SW480 (cell line): ENCODE data around the gene DDX20.
"Not testable (repeated sequence)": the region's sequence is repeated elsewhere in the genome, so short reads cannot be mapped to it uniquely, and the experiment has no call there.

ENCODE experiments used
- DNase-seq: peaks from one replicate; pipeline ENCODE4 v3.0.0-alpha.2; 2016; ENCODE audit warnings: low spot score

DDX20 gene

DNA sequence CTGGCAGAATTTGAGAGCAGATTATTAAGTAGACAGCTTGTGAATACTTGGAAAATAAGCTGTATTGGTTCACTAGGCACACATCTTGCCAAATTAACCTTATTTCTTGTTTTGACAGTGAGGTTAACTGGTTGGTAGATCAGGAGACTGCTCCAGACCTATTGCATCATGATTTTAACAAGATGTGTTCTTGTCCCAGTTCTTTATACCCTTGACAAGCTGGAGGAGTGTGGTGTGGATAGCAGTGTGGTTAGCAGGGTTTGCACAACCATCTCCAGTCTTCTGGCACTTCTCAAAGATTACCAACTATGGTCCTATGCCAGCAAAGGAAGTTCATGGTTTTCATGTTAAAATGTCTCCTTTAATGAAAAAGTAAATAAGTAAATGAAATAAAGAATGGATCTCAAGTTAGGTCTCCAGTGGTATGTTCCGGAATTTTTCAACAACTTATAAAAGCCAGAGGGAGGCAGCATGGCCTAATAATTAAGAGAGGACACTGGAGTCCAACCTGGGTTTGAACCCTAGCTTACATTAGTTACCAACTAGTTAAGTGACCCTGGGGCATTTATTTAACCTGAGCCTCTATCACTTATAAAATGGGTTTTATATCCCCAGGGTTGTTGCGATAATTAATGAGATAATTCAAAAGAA, 34.1 kb downstream of the DDX20 start:
- DNase-seq: no peak

DNA sequence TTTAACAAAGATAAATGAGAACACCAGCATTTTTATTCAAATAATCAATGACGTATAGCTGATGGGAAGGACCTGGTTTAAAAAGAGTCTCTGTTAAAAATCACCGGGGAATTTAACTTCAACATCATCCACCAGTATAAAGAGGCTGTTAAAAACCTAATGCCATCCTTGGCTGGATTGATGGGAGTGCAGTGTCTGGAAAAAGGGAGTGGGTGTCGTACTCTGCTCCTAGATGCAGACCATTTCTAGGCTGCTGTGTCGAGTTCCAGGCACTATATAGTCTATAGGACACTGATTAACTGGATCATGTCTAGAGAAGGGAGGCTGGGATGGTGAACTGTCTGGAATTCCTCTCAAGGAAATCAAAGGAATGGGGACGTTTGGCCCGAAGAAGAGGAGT, 36.1 kb downstream of the DDX20 start:
- no peak for DNase-seq

DNA sequence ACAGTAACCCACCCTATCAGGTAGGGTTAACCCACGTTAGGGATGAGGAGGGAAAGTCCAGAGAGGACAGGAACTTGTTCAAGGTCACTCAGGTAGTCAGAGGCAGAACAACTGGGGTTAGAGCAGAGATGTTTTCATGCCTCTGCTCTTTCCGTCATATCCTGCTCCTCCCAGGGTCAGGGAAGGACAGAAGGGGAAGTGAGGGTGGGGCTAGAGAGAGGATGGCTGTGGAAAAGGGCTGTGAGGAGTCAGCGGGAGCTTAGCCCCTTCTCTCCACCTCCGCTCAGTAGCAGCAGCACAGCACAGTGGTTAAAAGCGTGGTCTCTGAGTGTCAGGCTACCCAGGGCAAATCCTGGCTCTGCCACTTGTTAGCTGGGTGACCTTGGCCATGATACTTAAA, 36.5 kb downstream of the DDX20 start:
- no peak for DNase-seq

DNA sequence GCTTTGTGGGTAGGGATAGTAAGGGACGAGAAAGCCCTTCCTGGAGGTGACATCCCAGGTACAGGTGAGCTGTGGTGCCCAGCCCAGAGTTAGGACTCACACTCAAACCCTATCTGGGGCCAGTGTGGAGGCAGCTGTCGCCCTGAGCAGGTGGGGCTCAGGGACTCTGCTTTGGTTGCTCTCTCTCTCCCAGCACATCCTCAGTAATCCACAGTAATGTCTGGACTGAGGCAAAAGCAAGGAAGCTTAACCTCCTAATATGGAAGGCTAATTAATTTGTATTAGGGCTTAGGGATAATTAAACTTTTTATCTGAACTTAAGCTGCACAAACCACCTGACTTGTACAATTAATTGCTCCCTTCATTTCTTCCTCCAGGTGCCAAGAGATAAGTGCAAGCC, 38.2 kb downstream of the DDX20 start:
- no peak for DNase-seq

DNA sequence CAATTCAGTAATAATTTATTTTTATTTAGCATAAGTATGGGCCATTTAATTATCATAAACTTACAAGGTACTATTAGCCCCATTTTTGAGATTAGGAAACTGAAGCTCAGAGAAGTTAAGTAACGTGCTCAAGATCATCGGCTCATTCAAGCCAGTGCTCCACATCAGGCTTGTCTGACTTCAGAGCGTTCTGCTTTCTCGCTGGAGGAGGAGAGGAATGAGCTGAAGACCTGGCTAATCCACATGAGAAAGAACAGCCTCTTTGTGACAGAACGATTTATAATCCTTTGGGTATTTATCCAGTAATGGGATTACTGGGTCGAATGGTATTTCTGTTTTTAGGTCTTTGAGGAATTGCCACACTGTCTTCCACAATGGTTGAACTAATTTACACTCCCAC, 39.7 kb downstream of the DDX20 start:
- DNase-seq: no peak

DNA sequence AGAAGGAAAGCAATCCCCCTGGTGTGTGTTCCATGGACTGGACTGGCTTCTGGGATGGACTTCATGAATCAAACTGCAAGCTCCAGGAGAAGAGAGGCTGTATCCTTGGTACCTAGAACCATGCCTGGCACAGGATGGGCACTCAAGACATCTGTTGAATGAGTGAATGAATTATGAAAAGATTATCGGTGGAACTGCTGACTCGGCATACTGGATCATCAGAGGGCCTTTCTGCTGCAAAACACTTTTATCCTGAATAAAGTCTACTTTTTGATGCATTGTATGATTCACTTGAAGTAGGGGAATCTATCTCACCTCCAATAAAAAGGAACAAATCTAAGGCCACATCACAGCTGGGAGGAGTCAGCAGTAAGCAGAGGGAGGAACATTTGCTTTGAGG, 42.9 kb downstream of the DDX20 start:
- no peak for DNase-seq

DNA sequence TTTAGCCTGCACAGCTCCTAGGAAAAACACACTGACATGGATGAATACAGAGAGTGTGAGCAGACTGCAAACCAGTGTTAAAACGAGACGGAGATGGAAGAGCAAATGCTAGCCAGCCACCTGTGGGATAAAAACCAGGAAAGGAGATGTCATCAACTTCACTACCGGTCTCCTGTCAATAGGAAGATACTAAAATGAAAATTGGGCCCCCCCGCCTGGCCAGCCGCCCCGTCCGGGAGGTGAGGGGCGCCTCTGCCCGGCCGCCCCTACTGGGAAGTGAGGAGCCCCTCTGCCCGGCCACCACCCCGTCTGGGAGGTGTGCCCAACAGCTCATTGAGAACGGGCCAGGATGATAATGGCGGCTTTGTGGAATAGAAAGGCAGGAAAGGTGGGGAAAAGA, 44.0 kb downstream of the DDX20 start:
- not testable (repeated sequence) for DNase-seq

DNA sequence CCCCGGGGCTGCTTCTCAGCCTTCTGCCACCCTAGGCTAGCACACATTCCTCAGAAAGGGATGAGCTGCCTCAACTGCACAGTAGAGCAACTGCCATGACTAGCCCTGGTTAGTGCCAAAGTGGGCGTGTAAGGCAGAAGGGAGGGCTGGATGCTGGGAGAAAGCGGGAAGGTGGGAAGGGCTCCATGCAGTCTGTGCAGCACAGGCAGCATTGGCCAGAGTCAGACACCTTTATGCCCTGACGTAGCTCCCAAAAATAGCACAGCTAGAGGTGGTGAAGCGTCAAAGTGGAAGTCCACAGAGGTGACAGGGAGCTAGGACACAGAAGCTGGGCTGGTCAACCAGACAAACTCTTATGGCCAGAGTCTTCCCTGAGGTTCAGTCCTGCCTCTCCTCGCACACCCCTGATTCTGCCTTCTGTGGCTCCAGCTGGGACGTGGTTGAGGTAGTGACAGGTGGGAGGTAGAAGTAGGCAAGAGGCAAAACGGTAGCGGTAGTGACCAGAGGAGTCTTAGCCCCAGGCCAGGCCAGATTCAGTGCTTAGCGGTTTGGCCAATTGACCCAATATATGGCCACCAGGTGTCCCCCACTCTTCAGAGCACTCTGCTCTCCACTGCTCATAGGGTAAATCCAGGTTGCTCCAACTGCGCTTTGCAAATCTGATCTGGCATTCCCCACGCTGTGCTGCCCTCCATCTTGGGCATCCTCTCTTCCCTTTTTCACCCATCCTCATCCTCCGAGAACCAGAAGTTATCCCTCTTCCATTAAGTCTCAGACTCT, 45.6 kb downstream of the DDX20 start:
- no peak for DNase-seq

DNA sequence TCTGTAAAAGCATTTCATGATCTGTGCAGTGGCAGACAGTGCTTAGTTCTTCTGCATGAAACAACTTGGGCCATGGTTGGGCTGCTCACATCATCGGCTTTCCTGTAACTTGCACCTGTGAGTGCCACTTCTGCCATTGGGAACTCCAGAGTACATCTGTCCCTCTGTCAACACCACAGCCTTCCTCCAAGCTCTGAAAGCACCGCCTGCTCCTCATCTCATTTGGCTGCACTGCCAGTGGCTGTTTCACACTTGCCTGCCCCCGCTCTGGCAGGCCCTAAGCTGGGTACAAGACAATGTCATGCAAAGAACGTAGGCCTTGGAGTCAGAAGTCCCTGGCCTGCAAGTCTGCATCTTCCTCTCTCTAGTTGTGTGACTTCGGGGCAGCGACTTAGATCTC, 46.4 kb downstream of the DDX20 start:
- DNase-seq: no peak

DNA sequence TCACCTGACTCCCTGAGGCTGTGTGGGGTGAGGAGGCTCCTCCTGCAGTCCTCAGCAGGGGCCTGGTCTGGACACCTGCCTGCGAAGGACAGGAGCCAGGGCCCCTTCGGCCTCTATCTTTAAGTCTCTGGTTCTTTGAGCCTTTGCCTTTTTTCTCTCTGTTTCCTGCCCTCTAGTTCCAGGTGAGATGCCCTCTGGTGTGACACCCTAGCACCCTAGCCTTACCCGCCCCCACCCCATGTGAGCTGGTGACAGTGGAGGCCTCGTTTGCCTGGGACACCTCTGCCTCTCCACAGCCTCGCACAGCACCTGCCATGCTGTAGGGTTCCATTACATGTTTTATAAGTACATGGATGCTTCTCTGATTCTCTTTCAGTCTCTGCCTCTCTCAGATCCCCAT, 47.3 kb downstream of the DDX20 start:
- DNase-seq: no peak

DNA sequence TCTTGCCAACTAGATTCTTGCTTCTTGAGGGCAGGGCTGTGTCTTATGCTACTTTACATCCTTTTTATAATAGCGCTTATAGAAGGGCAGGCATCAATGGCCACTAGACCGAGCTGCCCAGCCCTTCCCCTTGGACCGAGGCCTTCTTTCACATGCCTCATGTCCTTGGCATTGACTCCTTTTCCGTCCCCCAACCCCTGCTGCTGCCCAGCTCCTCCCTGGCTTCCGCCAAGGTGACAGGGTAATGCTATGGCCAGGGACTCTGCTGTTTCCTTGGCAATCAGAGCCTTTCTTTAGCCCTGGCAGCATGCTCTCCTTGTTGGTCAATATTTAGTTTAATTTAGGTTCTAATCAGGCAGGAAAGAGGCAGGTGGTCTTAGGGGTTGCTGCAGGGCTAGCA, 48.2 kb downstream of the DDX20 start:
- DNase-seq: no peak

DNA sequence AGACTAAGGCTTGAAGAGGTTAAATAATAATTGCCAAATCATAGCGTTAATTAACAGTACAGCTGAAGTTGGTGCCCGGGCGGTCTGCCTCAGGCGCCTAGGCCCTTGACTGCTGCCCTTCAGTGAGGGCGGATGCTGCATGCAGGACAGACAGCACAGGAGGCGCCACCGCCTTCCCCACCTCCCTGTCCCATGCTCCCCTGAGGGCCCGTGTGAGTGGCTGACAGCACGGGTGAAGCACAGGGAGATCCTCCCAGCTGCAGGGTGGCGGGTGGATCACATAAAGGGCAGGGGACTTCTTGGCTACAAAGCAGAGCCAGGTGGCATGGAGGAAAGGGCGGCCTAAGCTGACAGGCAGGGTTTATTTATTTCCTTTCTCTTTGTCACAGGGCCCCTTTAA, 49.1 kb downstream of the DDX20 start:
- no peak for DNase-seq

DNA sequence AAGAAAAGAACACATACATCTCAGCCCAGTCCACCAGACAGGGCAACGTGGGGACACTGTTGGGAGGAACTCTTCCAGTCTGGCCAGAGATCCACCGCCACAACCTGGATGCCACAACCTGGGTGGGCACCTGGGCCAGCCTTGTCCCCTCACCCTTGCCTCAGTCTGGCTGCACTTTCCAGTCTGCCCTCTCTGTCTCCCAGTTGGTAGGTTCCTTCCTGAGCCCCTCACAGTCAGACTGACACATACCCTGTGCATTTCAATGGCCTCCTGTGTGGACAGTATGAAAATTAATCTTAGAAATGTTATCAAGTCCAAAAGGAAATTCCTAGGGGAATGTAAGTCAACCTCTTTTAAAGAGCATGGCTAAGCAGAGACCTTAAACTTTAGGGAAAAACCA, 49.5 kb downstream of the DDX20 start:
- DNase-seq: no peak

DNA sequence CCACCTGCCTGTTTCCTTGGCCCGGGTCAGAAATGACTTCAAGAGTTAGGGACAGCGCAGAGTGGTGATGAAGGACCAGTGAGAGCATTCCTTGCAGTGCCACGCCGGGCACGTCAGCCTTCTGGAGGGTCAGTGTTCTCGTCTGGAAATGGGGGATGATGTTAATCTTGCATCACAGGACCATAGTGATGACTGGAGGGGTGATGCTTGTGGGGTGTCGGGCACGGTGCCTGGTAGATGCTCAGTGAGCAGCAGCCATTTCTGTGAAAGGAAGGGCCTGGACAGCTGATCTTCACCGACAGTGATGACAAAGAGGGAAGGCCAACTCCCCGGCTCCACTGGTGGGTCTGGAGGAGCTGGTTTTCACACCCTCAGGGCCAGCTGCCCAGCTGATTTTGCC, 56.2 kb downstream of the DDX20 start:
- no peak for DNase-seq

DNA sequence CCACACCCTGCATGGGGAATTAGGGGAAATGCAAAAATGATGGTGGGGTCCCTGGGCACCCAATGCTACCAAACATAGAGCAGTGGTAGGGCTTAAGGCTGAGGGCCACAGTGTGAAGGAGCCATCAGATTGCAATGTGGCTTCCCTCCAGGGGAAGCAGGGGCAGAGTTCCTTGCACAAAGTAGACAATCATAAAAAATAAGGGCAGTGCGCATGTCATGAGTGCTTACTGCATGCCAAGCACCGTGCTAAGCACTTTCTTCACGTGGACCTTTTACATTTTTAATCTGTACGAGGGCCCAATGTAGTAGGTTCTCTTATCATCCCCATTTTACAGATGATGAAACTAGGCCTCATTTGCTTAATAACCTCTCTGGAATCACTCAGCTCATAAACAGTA, 56.6 kb downstream of the DDX20 start:
- no peak for DNase-seq

DNA sequence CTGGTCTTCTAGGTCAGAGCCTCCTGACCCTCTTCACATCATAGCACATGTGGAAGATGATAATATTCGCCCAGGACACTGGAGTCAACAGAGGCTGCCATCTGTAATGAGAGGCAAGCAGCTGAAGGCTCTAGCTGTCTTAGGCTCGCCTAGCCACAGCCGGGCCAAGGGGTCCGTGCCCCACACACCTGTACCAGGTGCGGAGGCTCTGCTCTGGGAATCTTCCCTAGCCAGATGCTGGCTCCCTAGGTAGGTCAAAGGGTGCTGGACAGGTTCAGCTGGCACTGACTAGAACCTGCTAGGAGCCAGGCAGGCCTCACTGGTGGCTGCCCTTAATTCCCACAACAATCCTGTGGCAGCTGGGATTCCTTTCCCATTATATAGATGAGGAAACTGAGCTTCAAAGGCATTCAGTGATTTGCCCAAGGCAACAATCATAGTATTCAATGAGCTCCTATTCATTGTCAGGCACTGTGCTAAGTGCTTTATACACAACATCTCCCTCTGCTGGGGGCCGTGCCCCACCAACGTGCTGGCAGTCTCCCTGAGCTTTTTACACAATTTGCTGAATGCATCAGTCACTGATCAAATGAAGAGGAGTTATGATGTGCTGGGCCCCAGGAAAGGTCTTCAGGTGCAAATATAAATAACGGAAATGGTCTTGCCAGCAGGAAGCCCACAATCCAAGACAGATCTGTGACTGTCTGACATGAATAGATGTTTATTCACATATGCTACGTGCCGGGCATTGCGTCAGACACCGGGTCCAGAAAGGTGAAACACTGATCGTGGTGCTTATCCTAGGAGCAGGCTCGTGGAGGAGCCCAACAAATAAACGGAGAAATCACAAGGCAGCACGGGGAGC, 58.0 kb downstream of the DDX20 start:
- peak; percentile 6 for DNase-seq

DNA sequence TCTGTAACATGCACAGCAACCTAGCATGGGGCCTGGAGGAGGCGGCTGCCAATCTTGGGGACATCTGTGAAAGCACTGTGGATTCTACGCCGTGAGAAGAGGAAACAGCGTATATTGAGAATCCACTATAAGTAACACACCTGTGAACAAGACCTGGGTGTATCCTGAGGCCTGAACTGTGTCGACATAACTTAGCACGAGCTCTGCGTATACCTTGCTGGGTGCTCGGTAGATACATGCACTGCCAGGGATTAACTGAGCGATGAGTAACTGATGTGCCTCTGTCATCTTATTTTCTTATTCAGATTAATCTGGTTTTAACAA, 58.6 kb downstream of the DDX20 start:
- DNase-seq: no peak

DNA sequence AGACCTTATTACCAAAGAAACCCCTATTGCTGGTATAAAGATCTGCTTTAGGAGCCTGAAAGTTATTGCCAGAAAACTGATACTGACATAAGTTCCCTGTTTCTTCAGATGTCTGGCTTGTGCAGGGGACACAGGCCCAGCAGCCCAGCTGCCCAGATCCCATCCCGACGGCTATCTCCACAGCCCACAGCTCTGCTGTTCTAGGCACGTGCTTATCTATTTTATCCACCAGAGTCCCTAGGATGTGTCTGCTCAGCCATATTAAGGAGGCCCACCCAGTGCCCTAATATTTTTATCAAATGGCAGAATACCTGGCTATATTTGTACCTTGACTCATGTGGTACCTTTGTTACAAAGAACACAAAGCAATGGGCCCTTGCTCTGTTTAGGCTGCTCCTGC, 58.9 kb downstream of the DDX20 start:
- no peak for DNase-seq
